Neuron (in vitro differentiated cells): ENCODE data around the gene LUZP4.
"Not testable (repeated sequence)": the region's sequence is repeated elsewhere in the genome, so short reads cannot be mapped to it uniquely, and the experiment has no call there.

Experiments
- H2AFZ ChIP-seq: one replicate; pipeline ENCODE4 v1.6.1; 2013; ENCODE audit warnings: low read depth, mild to moderate bottlenecking, inconsistent platforms, low read length, moderate library complexity
- H3K27me3 ChIP-seq: one replicate; pipeline ENCODE4 v1.6.1; 2013; ENCODE audit warnings: low read length; ENCODE audit not compliant: insufficient read depth
- H3K36me3 ChIP-seq: one replicate; pipeline ENCODE4 v1.6.1; 2013; ENCODE audit warnings: low read length; ENCODE audit not compliant: insufficient read depth
- H3K4me1 ChIP-seq: one replicate; pipeline ENCODE4 v1.6.1; 2013; ENCODE audit warnings: low read length; ENCODE audit not compliant: insufficient read depth
- H3K4me3 ChIP-seq: 2 replicates; pipeline ENCODE4 v1.5.1; 2013; ENCODE audit warnings: mild to moderate bottlenecking, low read length, moderate library complexity
- H3K9me3 ChIP-seq: one replicate; pipeline ENCODE4 v1.6.1; 2013; ENCODE audit warnings: low read length

Gene LUZP4

GRCh38 chrX:115311139-115311538 is 21.6 kb downstream of the LUZP4 start:
- Histone ChIP-seq H2AFZ (no peak overlapping the region), H3K4me3 (no peak overlapping the region), H3K9me3 (no peaks in the 10 kb centered on the region), H3K4me1 (no peaks in the 10 kb centered on the region), H3K36me3 (no peaks in the 10 kb centered on the region), H3K27me3 (no peaks in the 10 kb centered on the region)

GRCh38 chrX:115311601-115312001 is 22.1 kb downstream of the LUZP4 start:
- Histone ChIP-seq H2AFZ (no peak overlapping the region), H3K4me1 (no peaks in the 10 kb centered on the region), H3K36me3 (no peaks in the 10 kb centered on the region), H3K27me3 (no peaks in the 10 kb centered on the region), H3K9me3 (no peaks in the 10 kb centered on the region), H3K4me3 (no peak overlapping the region)

DNA sequence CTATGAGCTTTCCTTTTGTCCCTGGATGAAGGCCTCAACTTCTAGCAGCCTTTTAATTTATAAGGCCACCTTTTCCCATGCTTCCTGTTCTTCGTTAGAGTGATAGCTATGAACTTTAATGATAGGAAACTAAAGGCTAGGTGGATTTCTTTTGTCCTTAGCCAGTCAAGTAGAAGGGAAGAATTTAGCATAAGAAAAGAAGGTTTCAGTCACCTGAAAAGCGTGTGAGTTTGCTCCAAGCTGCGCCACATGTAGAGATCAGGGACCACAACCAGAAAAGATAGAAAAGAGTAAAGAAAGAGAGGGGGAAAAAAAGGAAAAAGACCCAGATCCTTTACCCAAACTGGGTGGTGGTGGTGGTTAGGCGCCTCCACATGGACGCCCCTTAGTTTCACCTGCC is 28.6 kb downstream of the LUZP4 start:
- no peaks in the 10 kb centered on the region for H3K4me1 ChIP-seq
- H2AFZ ChIP-seq: no peak overlapping the region

GRCh38 chrX:115322375-115322774 is 32.9 kb downstream of the LUZP4 start:
- Histone ChIP-seq H3K4me1 (no peaks in the 10 kb centered on the region), H3K9me3 (no peaks in the 10 kb centered on the region), H3K27me3 (no peaks in the 10 kb centered on the region), H2AFZ (no peak overlapping the region), H3K36me3 (no peaks in the 10 kb centered on the region), H3K4me3 (no peak overlapping the region)

More for the DNA sequence above, 28.6 kb downstream of the LUZP4 start:
- H3K36me3 ChIP-seq: no peaks in the 10 kb centered on the region
- H3K27me3 ChIP-seq: no peaks in the 10 kb centered on the region
- H3K9me3 ChIP-seq: no peaks in the 10 kb centered on the region
- H3K4me3 ChIP-seq: no peak overlapping the region

DNA sequence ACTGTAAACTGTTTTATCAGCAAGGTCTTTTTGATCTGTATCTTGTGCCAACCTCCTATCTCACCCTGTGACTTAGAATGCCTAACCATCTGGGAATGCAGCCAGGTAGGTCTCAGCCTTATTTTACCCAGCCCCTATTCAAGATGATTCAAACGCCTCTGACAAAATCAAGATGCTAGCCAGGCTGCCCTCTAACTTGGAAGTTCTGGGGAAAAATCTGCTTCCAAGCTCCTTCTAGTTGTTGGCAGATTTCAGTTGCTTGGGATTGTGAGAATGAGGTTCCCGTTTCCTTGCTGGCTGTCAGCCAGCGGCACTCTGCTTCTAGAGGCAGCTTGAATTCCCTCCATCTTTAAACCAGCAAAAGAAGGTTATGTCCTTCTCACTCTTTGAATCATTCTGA is 34.7 kb downstream of the LUZP4 start:
- H2AFZ ChIP-seq: no peak overlapping the region
- H3K36me3 ChIP-seq: no peaks in the 10 kb centered on the region
- no peaks in the 10 kb centered on the region for H3K27me3 ChIP-seq
- H3K4me3 ChIP-seq: no peak overlapping the region
- H3K4me1 ChIP-seq: no peaks in the 10 kb centered on the region
- H3K9me3 ChIP-seq: no peaks in the 10 kb centered on the region

- H3K4me3 ChIP-seq, H3K36me3 ChIP-seq, H3K4me1 ChIP-seq, H3K27me3 ChIP-seq, H2AFZ ChIP-seq, H3K9me3 ChIP-seq: not testable (repeated sequence)
Observed at GRCh38 chrX:115329282-115329681, 39.8 kb downstream of the LUZP4 start.

DNA sequence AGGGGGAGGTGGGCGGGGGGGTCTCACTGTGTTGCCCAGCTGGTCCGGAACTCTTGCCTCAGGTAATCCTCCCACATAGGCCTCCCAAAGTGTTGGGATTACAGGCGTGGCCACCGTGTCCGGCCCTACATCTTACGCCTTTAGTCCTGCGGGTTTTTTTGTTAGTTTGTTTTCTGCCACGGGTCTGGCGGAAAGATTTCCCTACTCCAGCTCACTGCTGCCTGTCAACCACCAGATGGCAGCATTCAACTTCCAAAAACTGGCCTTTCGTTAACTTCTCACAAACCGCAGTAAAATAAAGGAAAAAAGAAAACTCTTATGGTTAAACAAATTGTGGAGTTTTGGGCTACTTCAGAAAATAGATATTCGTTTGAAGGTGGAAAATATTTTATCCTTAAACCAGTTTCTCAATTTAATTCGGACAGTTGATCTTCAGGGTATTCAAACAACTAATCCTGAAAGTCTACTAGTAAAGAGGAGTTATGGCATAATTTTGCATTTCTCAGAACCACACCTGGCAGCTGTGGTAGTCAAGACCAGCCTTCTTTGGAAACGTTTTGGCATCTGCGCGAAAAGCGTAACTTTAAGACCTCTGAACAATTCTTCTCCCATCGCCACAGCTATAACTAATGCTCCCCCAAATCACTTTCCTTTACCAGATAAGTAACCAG is 41.1 kb downstream of the LUZP4 start:
- peak overlapping the region; percentile 26 for H2AFZ ChIP-seq
- H3K4me1 ChIP-seq: no peaks in the 10 kb centered on the region
- peak overlapping the region; percentile 28 for H3K4me3 ChIP-seq
- H3K36me3 ChIP-seq: no peaks in the 10 kb centered on the region
- no peaks in the 10 kb centered on the region for H3K9me3 ChIP-seq
- H3K27me3 ChIP-seq: no peaks in the 10 kb centered on the region

GRCh38 chrX:115332832-115333231 is 43.3 kb downstream of the LUZP4 start:
- Histone ChIP-seq H3K27me3 (no peaks in the 10 kb centered on the region), H2AFZ (no peak overlapping the region)

GRCh38 chrX:115333446-115333845 is 43.9 kb downstream of the LUZP4 start:
- Histone ChIP-seq H3K27me3 (no peaks in the 10 kb centered on the region), H2AFZ (no peak overlapping the region)

More at GRCh38 chrX:115332832-115333231, 43.3 kb downstream of the LUZP4 start:
- no peaks in the 10 kb centered on the region for H3K4me1 ChIP-seq
- H3K9me3 ChIP-seq: no peaks in the 10 kb centered on the region
- H3K36me3 ChIP-seq: no peaks in the 10 kb centered on the region
- no peak overlapping the region for H3K4me3 ChIP-seq

GRCh38 chrX:115337491-115338144 is 48.1 kb downstream of the LUZP4 start:
- Histone ChIP-seq H2AFZ (no peak overlapping the region), H3K4me1 (no peaks in the 10 kb centered on the region), H3K36me3 (no peaks in the 10 kb centered on the region), H3K27me3 (no peaks in the 10 kb centered on the region), H3K4me3 (no peak overlapping the region), H3K9me3 (no peaks in the 10 kb centered on the region)

More at GRCh38 chrX:115333446-115333845, 43.9 kb downstream of the LUZP4 start:
- no peaks in the 10 kb centered on the region for H3K9me3 ChIP-seq
- H3K36me3 ChIP-seq: no peaks in the 10 kb centered on the region
- H3K4me1 ChIP-seq: no peaks in the 10 kb centered on the region
- H3K4me3 ChIP-seq: no peak overlapping the region

DNA sequence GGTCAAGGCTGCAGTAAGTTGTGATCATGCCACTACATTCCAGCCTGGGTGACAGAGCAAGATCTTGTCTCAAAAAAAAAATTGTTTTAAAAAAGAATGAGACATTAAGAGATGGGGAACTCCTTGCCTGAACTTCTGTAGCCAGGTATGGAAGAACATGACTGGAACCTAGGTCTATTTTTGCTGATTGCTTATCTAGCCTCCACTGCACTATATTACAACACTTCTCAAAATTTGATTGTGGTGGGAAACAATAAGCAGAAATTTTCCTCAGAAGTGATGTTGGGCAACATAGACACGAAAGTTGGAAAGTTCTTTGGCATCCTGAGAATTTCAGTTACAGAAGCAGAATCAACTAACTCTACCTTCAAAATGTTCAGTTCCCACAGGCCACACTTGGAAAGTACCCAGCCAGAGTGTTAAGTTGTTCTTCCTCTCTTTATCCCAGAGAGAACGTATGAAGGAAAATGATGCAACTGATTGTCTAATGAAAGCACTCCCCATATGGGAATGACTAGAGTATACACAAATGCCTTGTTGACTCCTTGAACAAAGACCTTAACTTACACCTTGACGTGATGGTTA is 50.0 kb downstream of the LUZP4 start:
- Histone ChIP-seq H3K27me3 (no peaks in the 10 kb centered on the region), H3K36me3 (no peaks in the 10 kb centered on the region), H3K9me3 (no peaks in the 10 kb centered on the region), H3K4me1 (no peaks in the 10 kb centered on the region), H2AFZ (no peak overlapping the region), H3K4me3 (no peak overlapping the region)

DNA sequence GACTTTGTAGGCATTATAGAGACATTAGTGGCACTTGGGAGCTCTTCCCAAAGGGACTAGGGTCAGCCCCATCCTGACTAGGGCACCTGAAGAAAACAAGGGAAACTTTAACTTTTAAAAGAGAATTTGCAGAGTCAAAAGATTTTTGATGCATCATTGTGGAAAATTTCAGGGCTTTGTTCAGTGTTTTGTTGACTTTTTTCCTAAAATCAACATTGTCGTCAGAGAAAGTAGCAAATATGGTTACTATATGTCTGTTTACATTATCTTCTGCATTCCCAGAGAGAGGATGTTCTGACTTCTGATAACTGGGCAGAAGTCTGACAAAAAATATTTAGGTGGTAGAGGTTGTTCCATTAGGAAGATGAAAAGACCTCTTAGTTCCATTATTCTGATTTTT is 51.9 kb downstream of the LUZP4 start:
- H3K9me3 ChIP-seq: no peaks in the 10 kb centered on the region
- H2AFZ ChIP-seq: no peak overlapping the region
- H3K36me3 ChIP-seq: no peaks in the 10 kb centered on the region
- H3K27me3 ChIP-seq: no peaks in the 10 kb centered on the region
- no peak overlapping the region for H3K4me3 ChIP-seq
- H3K4me1 ChIP-seq: peaks cover 8% of the 10 kb centered on the region

DNA sequence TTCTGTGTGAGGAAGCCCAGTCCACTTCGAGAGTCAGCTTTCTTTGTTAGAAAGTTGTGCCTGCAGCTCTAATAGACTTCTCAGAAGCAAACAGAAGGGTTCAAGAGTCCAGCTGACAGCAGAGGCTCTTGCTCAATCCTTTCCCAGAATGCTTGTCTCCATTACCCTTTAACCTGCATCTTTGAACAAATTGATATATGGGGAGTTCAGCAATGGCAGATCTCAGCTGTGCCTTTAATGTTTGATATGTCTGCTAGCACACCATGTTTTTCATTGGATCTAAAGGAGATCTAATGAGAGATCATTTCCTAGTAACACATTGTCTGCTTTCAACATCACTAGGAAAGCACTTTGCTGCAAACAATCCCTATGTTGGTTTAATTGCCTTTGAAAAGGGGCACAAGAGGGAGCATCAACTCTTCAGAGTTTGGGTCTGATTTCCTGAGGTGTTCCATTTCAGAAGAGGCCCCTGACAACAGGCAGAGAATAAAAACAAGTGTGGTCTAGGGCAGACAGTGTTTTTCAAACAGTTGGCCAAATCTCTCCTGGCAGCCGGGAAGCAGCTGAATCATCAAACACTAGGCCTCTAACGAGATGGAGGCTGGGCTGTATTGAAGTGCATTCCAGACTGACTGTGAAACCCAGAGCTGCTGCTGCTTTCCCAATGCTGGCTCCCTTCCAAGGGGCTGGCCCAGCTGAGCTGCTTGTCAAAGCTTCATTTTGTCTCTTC is 55.5 kb downstream of the LUZP4 start:
- Histone ChIP-seq H3K36me3 (no peaks in the 10 kb centered on the region), H2AFZ (no peak overlapping the region), H3K9me3 (no peaks in the 10 kb centered on the region), H3K4me1 (peaks cover 8% of the 10 kb centered on the region), H3K4me3 (no peak overlapping the region), H3K27me3 (no peaks in the 10 kb centered on the region)
